K562 (cell line): ENCODE results near the gene LRRC15.

ENCODE experiments used
- AFF4 ChIP-seq: sonication (generic); formaldehyde crosslinking; IDR thresholded peaks from 2 replicates; pipeline ENCODE4 v1.8.0; 2023; ENCODE audit warnings: mild to moderate bottlenecking, missing genetic modification reagents
- CTCF ChIP-seq, 3 experiments: IDR thresholded peaks in 2 of 3; conservative IDR thresholded peaks in 1 of 3; 2 replicates each; pipeline ENCODE4 v1.5.1; 2011 to 2012; ENCODE audit warnings: low read length in 3 of 3, mild to moderate bottlenecking in 3 of 3, control low read depth in 2 of 3, improper control_type of control experiment in 1 of 3, inconsistent platforms in 1 of 3, low read depth in 1 of 3, mixed read lengths in 1 of 3, moderate library complexity in 1 of 3; ENCODE audit not compliant: insufficient read depth in 2 of 3
- FOXA3 ChIP-seq, 2 experiments: fragments of 450-650 bp in 1 of 2; sonication (generic) in 1 of 2; formaldehyde crosslinking; IDR thresholded peaks in 1 of 2; conservative IDR thresholded peaks in 1 of 2; 2 replicates each; pipeline versions ENCODE4 v1.4.0 to v1.8.0; 2020 to 2022; ENCODE audit warnings: mild to moderate bottlenecking in 2 of 2, missing genetic modification reagents in 1 of 2
- KAT8 ChIP-seq: fragments of 450-650 bp; IDR thresholded peaks from 2 replicates; pipeline ENCODE4 v1.6.1; 2016; ENCODE audit warnings: low read depth, mild to moderate bottlenecking
- MAFG ChIP-seq: fragments of 450-650 bp; conservative IDR thresholded peaks from 2 replicates; pipeline ENCODE4 v1.6.1; 2016; ENCODE audit warnings: missing genetic modification characterization, missing compliant biosample characterization
- RB1 ChIP-seq: fragments of 450-650 bp; IDR thresholded peaks from 2 replicates; pipeline ENCODE4 v1.6.1; 2017; ENCODE audit warnings: low read depth, mild to moderate bottlenecking
- ZBTB17 ChIP-seq: fragments of 450-650 bp; formaldehyde crosslinking; IDR thresholded peaks from 2 replicates; pipeline ENCODE4 v1.4.0; 2020; ENCODE audit warnings: mild to moderate bottlenecking

GRCh38 chr3:194305356-194306108 lies 64.0 kb downstream of the LRRC15 start:
- TF ChIP-seq ZBTB17 (CRISPR knock-in tag) = no peak
- no peak for TF ChIP-seq FOXA3 (CRISPR knock-in tag; conservative IDR thresholded peaks at IDR 0.05 in 1 of 2, IDR thresholded peaks at IDR 0.05 in 1 of 2)
- no peak for TF ChIP-seq MAFG (tag)
- TF ChIP-seq AFF4 = no peak
- no peak for TF ChIP-seq CTCF (IDR thresholded peaks at IDR 0.05 in 2 of 3, conservative IDR thresholded peaks at IDR 0.05 in 1 of 3; ENCODE audit: insufficient read depth in 2 of 3, low read depth in 1 of 3, low read length in 3 of 3)
- TF ChIP-seq RB1 = no peak
- no peak for TF ChIP-seq KAT8
